GM21825 (cell line): ENCODE measurements around the gene CDK15.
"Not testable (repeated sequence)": the region's sequence is repeated elsewhere in the genome, so short reads cannot be mapped to it uniquely, and the experiment has no call there.

ENCODE experiments used
- ATAC-seq: cut with Tn5 transposase; IDR thresholded peaks from one replicate; pipeline ENCODE4 v1.9.1; 2021; ENCODE audit warnings: mild to moderate bottlenecking, moderate library complexity; ENCODE audit not compliant: unreplicated experiment

CDK15 gene

GRCh38 chr2:201788371-201788770, 18.0 kb upstream of the CDK15 start:
- no peak for ATAC-seq

GRCh38 chr2:201789395-201789794, 16.9 kb upstream of the CDK15 start:
- no peak for ATAC-seq

- no peak for ATAC-seq
These were observed 16.0 kb upstream of the CDK15 start for GRCh38 chr2:201790291-201790690.

GRCh38 chr2:201790989-201791388, 15.3 kb upstream of the CDK15 start:
- no peak for ATAC-seq

GRCh38 chr2:201793631-201794030, 12.7 kb upstream of the CDK15 start:
- ATAC-seq = no peak

- no peak for ATAC-seq
These were observed 12.0 kb upstream of the CDK15 start for GRCh38 chr2:201794294-201794693.

GRCh38 chr2:201795607-201796477, 10.5 kb upstream of the CDK15 start:
- ATAC-seq = no peak

GRCh38 chr2:201796478-201796865, 9.9 kb upstream of the CDK15 start:
- ATAC-seq = no peak

- no peak for ATAC-seq
These were observed 9.0 kb upstream of the CDK15 start for GRCh38 chr2:201797175-201797840.

- ATAC-seq = no peak
These were observed 8.0 kb upstream of the CDK15 start for GRCh38 chr2:201798252-201798913.

- ATAC-seq = not testable (repeated sequence)
These were observed 7.4 kb upstream of the CDK15 start for GRCh38 chr2:201798914-201799285.

GRCh38 chr2:201807452-201807999, 1.2 kb downstream of the CDK15 start:
- ATAC-seq = no peak

GRCh38 chr2:201808027-201808426, 1.7 kb downstream of the CDK15 start:
- ATAC-seq = no peak

GRCh38 chr2:201809633-201810032, 3.3 kb downstream of the CDK15 start:
- no peak for ATAC-seq

- ATAC-seq = not testable (repeated sequence)
These were observed 4.3 kb downstream of the CDK15 start for GRCh38 chr2:201810604-201811003.

- ATAC-seq = no peak
These were observed 7.8 kb downstream of the CDK15 start for GRCh38 chr2:201813996-201814760.

- ATAC-seq = no peak
These were observed 10.6 kb downstream of the CDK15 start for GRCh38 chr2:201816657-201817575.

GRCh38 chr2:201820383-201821007, 14.2 kb downstream of the CDK15 start:
- no peak for ATAC-seq

GRCh38 chr2:201821080-201821479, 14.7 kb downstream of the CDK15 start:
- no peak for ATAC-seq
